ENCODE measurements around the gene USF3.
A peak's percentile ranks its signal among the peaks of the same experiment; 100 is the strongest.

USF3 gene

GRCh38 chr3:113698213-113698742 is 1.8 kb upstream of the USF3 start:
- DNase-seq, result no peak

- DNase-seq, result peak in 1 of 2 experiments; percentile 26
These were observed 1.2 kb upstream of the USF3 start for GRCh38 chr3:113697500-113698090.

GRCh38 chr3:113696658-113697499 is 437 bp upstream of the USF3 start:
- peak; percentile 99 for DNase-seq

GRCh38 chr3:113695431-113695785 is 1.0 kb downstream of the USF3 start:
- DNase-seq, result no peak

- DNase-seq, result no peak
These were observed 6.0 kb downstream of the USF3 start for GRCh38 chr3:113690482-113690881.

GRCh38 chr3:113685956-113686721 is 10.3 kb downstream of the USF3 start:
- DNase-seq, result no peak

GRCh38 chr3:113685124-113685523 is 11.3 kb downstream of the USF3 start:
- DNase-seq, result no peak

GRCh38 chr3:113684271-113684819 is 12.1 kb downstream of the USF3 start:
- no peak for DNase-seq

GRCh38 chr3:113678773-113679172 is 17.7 kb downstream of the USF3 start:
- DNase-seq, result no peak

- no peak for DNase-seq
These were observed 18.7 kb downstream of the USF3 start for GRCh38 chr3:113677737-113678136.

- no peak for DNase-seq
These were observed 20.2 kb downstream of the USF3 start for GRCh38 chr3:113676261-113676660.

GRCh38 chr3:113673593-113673992 is 22.8 kb downstream of the USF3 start:
- DNase-seq, result no peak

- no peak for DNase-seq
These were observed 28.4 kb downstream of the USF3 start for GRCh38 chr3:113668015-113668414.

GRCh38 chr3:113664523-113665094 is 31.8 kb downstream of the USF3 start:
- no peak for DNase-seq

- no peak for DNase-seq
These were observed 32.7 kb downstream of the USF3 start for GRCh38 chr3:113663761-113664160.

- DNase-seq, result no peak
These were observed 33.1 kb downstream of the USF3 start for GRCh38 chr3:113663324-113663750.

GRCh38 chr3:113662824-113663223 is 33.6 kb downstream of the USF3 start:
- peak in 1 of 2 experiments; percentile 6 for DNase-seq

- peak; percentile 19 to 86 for DNase-seq
These were observed 35.5 kb downstream of the USF3 start for GRCh38 chr3:113660896-113661295.

- DNase-seq, result no peak
These were observed 36.0 kb downstream of the USF3 start for GRCh38 chr3:113660458-113660857.

GRCh38 chr3:113659996-113660395 is 36.4 kb downstream of the USF3 start:
- DNase-seq, result no peak

- peak; percentile 88 to 89 for DNase-seq
These were observed 37.3 kb downstream of the USF3 start for GRCh38 chr3:113659101-113659541.

GRCh38 chr3:113658107-113658506 is 38.3 kb downstream of the USF3 start:
- no peak for DNase-seq

- no peak for DNase-seq
These were observed 41.6 kb downstream of the USF3 start for GRCh38 chr3:113654851-113655250.

Data from NCI-H446 (cell line).